A673 (cell line): Measurements from ENCODE around the gene KCNT2.

Experiments
- CTCF ChIP-seq: fragments of 300-800, 200-600 bp; sonication (generic); conservative IDR thresholded peaks from 2 replicates; pipeline ENCODE4 v1.5.1; 2017; ENCODE audit warnings: low read depth, mild to moderate bottlenecking, antibody characterized with exemption, low read length, moderate library complexity, mixed read lengths
- EZH2 ChIP-seq: fragments of 200-600 bp; sonication (generic); IDR thresholded peaks from 2 replicates; pipeline ENCODE4 v1.6.1; 2017; ENCODE audit warnings: borderline replicate concordance, low read depth, mild to moderate bottlenecking, mixed read lengths, antibody characterized with exemption, low read length; ENCODE audit not compliant: poor library complexity, severe bottlenecking

- TF ChIP-seq CTCF = no peak
- TF ChIP-seq EZH2 = no peak
These were observed 113.5 kb downstream of the KCNT2 start for GRCh38 chr1:196494766-196495165.
